Eye (tissue), 1 donor: ENCODE data around the gene CYFIP2.
A peak's percentile ranks its signal among the peaks of the same experiment; 100 is the strongest.

Experiments
- DNase-seq: peaks from one replicate; pipeline ENCODE4 v3.0.0-alpha.2; 2015

Gene CYFIP2

DNA sequence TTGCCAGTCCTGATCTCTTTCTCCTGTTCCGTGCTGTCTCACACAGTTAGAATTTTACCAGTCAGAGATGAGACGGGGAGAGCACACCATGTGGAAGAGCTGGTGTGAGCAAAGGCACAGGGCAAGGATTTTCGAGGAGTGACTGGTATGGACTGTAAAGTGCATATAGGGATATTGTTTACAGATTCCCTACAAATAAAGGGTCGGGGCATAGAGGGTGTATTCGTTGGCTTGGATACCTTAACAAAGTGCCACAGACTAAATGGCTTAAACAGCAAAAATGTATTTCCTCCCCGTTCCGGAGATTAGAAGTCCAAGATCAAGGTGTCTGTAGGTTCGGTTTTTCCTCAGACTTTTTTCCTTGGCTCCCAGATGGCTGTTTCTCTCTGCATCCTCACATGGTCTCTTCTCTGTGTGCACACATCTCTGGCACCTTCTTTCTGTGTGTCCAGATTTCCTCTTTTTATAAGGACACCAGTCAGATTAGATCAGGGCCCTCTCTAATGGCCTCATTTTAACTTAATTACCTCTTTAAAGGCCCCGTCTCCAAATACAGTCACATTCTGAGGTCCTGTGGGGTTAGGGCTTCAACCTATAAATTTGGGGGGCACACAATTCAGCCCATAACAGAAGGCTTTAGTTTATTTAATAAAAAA is 23.4 kb downstream of the CYFIP2 start:
- no peak for DNase-seq

DNA sequence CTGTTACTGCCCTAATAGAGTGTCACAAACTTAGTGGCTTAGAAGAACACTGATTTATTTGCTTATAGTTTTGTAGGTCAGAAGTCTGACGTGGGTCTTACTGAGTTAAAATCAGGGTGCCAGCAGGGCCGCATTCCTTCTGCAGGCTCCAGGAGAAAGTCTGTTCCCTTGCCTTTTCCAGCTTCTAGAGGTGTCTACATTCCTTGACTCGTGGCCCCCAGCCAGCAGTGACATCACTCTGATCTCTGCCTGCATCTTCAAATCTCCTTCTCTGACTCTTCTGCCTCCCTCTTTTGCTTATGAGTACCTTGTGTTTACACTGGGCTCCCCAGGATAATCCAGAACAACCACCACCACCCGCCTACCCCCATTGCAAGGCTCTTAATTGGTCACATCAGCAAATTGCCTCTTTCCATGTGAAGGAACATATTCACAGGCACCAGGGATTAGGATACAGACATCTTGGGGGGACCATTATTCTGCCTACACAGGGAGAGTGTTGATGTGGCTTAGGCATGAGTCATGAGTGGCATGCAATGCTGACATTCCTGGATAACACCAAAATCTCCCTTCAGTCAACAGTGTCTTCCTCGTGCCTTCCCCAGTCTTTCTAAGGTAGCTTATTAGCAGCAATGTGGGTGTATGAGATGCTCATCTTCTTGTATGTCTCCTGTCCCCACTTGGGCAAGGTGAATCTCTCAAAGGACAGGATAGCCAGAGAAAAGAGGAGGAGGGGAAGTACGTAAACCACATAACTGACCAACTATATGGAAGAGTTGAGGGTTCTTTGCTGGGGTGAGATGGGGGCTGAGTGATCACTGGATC is 24.4 kb downstream of the CYFIP2 start:
- no peak for DNase-seq

DNA sequence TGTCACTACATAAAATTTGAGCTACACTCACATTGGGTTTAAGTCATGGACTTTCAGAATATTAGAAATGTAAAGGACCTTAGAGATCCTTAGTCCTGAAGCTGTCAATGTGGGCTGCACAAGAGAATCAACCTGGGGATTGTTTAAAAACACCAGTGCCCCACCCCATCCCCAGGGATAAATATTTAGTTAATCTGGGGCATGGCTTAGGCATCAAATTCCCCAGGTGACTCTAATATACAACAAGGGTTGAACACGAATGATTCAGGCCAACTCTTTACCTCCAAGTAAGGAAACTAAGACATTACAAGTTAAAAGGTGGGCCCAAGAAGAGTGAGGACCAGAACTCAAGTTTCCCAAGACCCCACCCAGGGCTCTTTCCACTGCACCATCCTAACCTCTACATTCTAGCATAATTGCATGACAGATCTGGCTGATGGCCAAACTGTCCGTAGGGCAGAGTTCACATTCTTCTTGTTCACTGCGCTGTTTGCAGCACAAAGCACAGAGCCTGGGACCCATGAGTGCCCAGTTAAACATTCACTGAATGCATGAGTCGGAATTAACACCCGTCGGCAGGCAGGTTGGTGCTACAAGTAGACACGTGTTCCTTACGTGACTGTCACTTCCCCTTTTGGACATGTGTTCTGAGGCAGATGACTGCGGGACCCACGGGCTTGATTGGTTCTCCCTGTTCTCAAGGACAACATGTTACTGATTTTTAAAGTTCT is 25.2 kb downstream of the CYFIP2 start:
- peak; percentile 46 for DNase-seq

DNA sequence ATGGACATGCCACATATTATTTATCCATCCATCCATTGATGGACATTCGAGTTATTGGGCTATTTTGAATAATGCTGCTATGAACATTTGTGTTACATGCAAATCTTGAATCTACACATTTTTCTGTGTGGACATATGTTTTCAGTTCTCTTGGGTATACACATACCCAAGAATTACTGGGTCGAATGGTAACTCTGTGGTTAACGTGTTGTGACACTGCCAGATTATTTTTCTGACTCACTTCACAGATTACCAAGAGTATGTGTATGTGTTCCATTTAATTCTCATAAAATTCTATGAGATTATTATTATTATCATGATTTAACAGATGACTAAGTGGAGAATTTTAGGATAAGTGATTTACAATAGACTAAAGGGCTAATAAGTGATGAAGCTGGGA is 26.7 kb downstream of the CYFIP2 start:
- no peak for DNase-seq

GRCh38 chr5:157294407-157295091 is 28.6 kb downstream of the CYFIP2 start:
- no peak for DNase-seq

GRCh38 chr5:157295247-157295646 is 29.3 kb downstream of the CYFIP2 start:
- DNase-seq: no peak

DNA sequence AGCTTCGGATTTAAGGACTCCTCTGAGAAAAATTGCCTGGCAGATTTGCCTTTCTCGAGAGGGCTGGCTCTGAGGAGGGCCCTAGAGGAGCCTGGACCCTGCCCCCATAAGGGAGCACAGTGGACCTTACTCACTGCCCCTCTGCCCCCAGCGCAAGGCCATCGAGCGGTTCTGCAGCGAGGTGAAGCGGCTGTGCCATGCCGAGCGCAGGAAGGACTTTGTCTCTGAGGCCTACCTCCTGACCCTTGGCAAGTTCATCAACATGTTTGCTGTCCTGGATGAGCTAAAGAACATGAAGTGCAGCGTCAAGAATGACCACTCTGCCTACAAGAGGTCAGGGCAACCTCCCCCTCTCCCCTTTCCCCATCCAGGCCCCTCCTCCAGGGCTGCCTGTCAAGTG is 34.6 kb downstream of the CYFIP2 start:
- no peak for DNase-seq

DNA sequence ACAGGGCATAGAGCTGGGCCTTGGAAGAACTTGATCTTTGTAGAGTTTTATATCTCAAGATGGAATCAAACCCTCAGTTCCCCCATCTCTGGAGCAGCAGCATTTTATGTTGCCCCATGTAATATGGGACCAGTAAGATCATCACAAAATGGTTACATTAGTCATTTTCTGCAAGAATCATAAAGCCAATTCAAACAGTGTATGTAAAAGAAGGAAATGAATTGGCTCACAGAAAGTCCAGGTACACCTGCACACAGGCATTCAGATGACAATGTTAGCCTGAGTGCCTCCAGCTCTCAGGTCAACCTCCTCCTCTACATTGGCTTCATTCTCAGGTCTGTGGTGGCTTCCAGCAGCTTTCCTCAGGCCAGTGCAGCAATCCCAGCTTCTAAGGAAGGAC is 35.1 kb downstream of the CYFIP2 start:
- no peak for DNase-seq

GRCh38 chr5:157303023-157303422 is 37.1 kb downstream of the CYFIP2 start:
- DNase-seq: no peak

DNA sequence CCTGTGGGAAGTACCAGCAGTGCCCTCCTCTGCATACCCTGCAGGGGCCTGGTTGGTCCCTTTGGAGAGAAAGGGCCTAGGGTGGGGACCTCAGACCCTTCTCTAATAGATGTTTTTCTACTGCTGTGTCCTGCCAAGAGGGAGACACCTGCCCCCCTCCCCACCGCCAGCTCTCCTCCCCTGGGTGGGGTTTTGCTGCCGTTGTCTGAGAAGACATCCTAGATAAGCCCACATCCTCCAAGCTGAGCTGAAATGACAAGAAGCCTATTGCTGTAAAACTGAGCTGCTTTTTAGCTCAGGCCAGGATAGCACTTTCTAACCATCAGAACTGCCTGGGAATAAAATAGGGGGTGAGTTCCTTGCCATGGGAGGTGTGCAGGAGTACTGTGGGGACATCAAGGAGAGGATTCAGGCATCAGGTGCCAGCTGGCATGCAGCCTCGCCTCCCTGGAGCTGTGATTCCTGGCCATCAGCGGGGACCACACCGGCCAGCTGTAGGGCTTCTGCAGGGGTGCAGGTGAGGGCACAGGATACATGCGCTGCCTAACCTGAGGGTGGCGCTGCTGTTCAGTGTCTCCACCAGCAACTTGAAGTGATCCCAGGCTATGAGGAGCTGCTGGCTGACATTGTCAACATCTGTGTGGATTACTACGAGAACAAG is 37.9 kb downstream of the CYFIP2 start:
- DNase-seq: no peak

DNA sequence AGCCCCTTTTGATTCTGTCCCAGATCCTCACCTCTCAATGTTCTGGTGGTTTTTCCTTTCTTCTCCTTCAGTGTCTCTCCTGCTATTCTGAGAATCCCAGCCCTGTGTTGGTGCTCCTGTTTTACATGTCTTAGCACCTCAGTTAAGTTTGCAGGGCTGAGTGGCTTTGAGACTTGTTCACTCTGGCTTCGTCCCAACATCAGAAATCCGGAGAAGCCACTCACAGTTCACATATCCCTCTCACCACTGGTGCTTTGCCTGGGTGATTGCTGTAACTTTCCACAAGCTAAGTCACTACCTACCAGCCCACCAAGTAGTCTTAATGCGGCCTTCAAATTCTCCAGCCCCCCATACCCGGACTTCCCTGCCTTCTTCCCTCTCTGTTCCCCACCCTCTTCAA is 40.2 kb downstream of the CYFIP2 start:
- no peak for DNase-seq

GRCh38 chr5:157306692-157307471 is 41.0 kb downstream of the CYFIP2 start:
- DNase-seq: no peak

DNA sequence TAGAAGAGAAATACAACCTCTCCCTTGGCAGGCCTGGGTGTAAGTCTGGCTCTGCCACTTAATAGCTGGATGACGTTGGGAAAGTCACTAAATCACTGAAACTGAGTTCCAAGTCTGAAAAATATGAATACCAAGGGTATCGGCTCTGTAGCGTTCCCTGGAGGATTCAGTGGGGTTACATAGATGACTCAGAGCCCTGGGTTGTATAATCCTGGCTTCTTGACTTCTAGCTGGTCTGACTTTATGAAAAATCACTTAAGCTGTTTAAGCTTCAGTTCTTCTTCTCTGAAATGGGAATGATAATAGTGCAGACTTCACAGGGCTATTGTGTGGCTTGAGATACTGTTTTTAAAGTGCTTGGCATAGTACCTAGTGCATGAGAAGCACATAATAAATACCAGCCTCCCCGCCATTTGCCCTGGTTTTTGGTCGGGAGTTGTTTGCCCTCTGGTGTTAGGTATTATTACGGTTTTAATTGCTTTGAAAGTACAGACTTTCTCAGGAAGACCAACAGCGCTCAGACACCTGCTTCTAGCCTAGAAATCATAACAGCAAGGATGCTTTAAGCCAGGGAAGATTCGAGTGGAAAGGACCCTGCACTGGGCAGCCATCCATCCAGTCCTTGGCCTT is 43.0 kb downstream of the CYFIP2 start:
- DNase-seq: no peak

- DNase-seq: no peak
These were observed 43.9 kb downstream of the CYFIP2 start for GRCh38 chr5:157309796-157310195.

- no peak for DNase-seq
These were observed 45.7 kb downstream of the CYFIP2 start for GRCh38 chr5:157311595-157311994.

GRCh38 chr5:157312492-157312891 is 46.6 kb downstream of the CYFIP2 start:
- peak; percentile 71 for DNase-seq

- no peak for DNase-seq
These were observed 56.7 kb downstream of the CYFIP2 start for GRCh38 chr5:157322581-157322980.

- DNase-seq: no peak
These were observed 57.3 kb downstream of the CYFIP2 start for GRCh38 chr5:157323107-157323706.

DNA sequence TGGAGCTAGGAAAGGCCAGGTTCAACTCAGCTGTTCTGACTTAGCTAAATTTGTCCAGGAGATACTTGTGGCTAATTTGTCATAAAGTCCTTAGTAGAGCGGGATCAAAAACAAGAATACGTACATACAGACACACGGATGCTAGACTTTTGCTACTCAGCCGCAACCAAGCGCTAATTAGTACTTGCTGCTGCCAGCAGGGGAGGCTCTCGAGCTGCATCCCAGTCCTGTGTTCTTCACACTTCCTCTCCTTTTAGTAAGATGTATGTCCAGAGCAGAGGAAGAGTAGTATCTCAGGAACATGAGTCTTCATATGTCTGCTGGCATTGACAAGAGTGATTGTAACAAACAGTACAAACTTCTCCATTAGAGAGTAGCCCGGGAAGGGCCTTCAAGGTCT is 58.3 kb downstream of the CYFIP2 start:
- no peak for DNase-seq

- no peak for DNase-seq
These were observed 60.6 kb downstream of the CYFIP2 start for GRCh38 chr5:157326440-157327005.

DNA sequence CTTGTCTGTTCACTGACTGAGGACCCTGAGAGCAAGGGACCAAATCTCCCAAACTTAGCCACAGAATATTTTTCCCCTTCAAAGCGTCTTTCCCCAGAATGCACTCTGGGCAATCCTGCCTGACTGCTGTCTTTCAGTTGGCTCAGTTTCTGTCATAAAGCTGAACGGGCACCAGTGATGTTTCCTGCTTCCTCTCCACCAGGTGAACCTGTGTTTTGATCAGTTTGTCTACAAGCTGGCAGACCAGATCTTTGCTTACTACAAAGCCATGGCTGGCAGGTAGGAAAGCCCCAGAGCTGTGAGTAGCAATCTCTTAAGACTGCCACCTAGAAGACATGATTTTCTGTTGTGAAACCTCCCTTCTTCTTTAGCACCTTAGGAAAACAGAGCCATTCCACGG is 61.8 kb downstream of the CYFIP2 start:
- DNase-seq: no peak
